Liver (tissue), 9 donors: ENCODE measurements around the gene C1orf21. TPM values are rescaled to one million over a fixed set of nuclear protein-coding genes. Genes with fewer than 3 reads are reported as not detected.

Experiments used
- DNase-seq: peaks from one replicate; pipeline ENCODE4 v3.0.0-alpha.2; 2017; ENCODE audit warnings: low spot score
- H3K27ac ChIP-seq, 2 donors: one replicate each; pipeline ENCODE4 v1.7.0; 2013; ENCODE audit warnings: inconsistent platforms in 2 of 2, low read length in 2 of 2, control low read depth in 1 of 2, low read depth in 1 of 2, mild to moderate bottlenecking in 1 of 2
- H3K27me3 ChIP-seq, 4 donors: one replicate each; pipeline versions ENCODE4 v1.6.1 to v1.7.0; 2013; ENCODE audit warnings: low read length in 3 of 4, inconsistent platforms in 1 of 4, mild to moderate bottlenecking in 1 of 4, moderate library complexity in 1 of 4; ENCODE audit not compliant: control insufficient read depth in 4 of 4, insufficient read depth in 4 of 4
- H3K36me3 ChIP-seq, 4 donors: one replicate each; pipeline versions ENCODE4 v1.6.1 to v1.7.0; 2013; ENCODE audit warnings: low read length in 3 of 4, mild to moderate bottlenecking in 3 of 4, low read depth in 1 of 4, moderate library complexity in 1 of 4; ENCODE audit not compliant: control insufficient read depth in 4 of 4, insufficient read depth in 3 of 4
- H3K4me1 ChIP-seq, 4 donors: one replicate each; pipeline versions ENCODE4 v1.6.1 to v1.7.0; 2013; ENCODE audit warnings: low read length in 3 of 4, mild to moderate bottlenecking in 3 of 4, moderate library complexity in 1 of 4; ENCODE audit not compliant: control insufficient read depth in 4 of 4, insufficient read depth in 4 of 4
- H3K4me3 ChIP-seq, 3 donors: one replicate each; pipeline versions ENCODE4 v1.6.1 to v1.7.0; 2013; ENCODE audit warnings: low read length in 3 of 3, control low read depth in 1 of 3, low read depth in 1 of 3, mild to moderate bottlenecking in 1 of 3
- H3K9ac ChIP-seq, 2 donors: one replicate each; pipeline ENCODE4 v1.7.0; 2013; ENCODE audit warnings: low read length in 2 of 2, mild to moderate bottlenecking in 2 of 2, moderate library complexity in 2 of 2, control low read depth in 1 of 2, low read depth in 1 of 2
- H3K9me3 ChIP-seq, 4 donors: one replicate each; pipeline versions ENCODE4 v1.6.1 to v1.7.0; 2013; ENCODE audit warnings: low read length in 3 of 4; ENCODE audit not compliant: control insufficient read depth in 4 of 4
- EGR1 ChIP-seq, 2 donors: IDR thresholded peaks; 2 replicates each; pipeline ENCODE4 v1.6.1; 2016 to 2018; ENCODE audit warnings: antibody characterized with exemption in 2 of 2, low read depth in 2 of 2
- FOXA1 ChIP-seq: IDR thresholded peaks from 2 replicates; pipeline ENCODE4 v1.6.1; 2016; ENCODE audit warnings: antibody characterized with exemption
- FOXA2 ChIP-seq: IDR thresholded peaks from 2 replicates; pipeline ENCODE4 v1.6.1; 2016; ENCODE audit warnings: antibody characterized with exemption
- HNF4A ChIP-seq, 2 donors: conservative IDR thresholded peaks; 2 replicates each; pipeline ENCODE4 v1.6.1; 2016; ENCODE audit warnings: antibody characterized with exemption in 2 of 2, mild to moderate bottlenecking in 2 of 2
- HNF4G ChIP-seq: IDR thresholded peaks from 2 replicates; pipeline ENCODE4 v1.6.1; 2016; ENCODE audit warnings: antibody characterized with exemption
- JUND ChIP-seq, 2 donors: IDR thresholded peaks; 2 replicates each; pipeline ENCODE4 v1.6.1; 2016; ENCODE audit warnings: antibody characterized with exemption in 2 of 2
- MAX ChIP-seq: IDR thresholded peaks from 2 replicates; pipeline ENCODE4 v1.6.1; 2016; ENCODE audit warnings: antibody characterized with exemption
- RAD21 ChIP-seq, 2 donors: IDR thresholded peaks; 2 replicates each; pipeline ENCODE4 v1.6.1; 2016; ENCODE audit warnings: antibody characterized with exemption in 2 of 2, mild to moderate bottlenecking in 2 of 2
- REST ChIP-seq: IDR thresholded peaks from 2 replicates; pipeline ENCODE4 v1.6.1; 2016; ENCODE audit warnings: antibody characterized with exemption, mild to moderate bottlenecking
- RXRA ChIP-seq, 2 donors: IDR thresholded peaks; 2 replicates each; pipeline ENCODE4 v1.6.1; 2017 to 2018; ENCODE audit warnings: antibody characterized with exemption in 2 of 2, mild to moderate bottlenecking in 1 of 2
- SP1 ChIP-seq: IDR thresholded peaks from 2 replicates; pipeline ENCODE4 v1.6.1; 2018; ENCODE audit warnings: antibody characterized with exemption, mild to moderate bottlenecking
- YY1 ChIP-seq: IDR thresholded peaks from 2 replicates; pipeline ENCODE4 v1.6.1; 2016; ENCODE audit warnings: antibody characterized with exemption, mild to moderate bottlenecking
- ZBTB33 ChIP-seq: IDR thresholded peaks from 2 replicates; pipeline ENCODE4 v1.6.1; 2016; ENCODE audit warnings: antibody characterized with exemption
- WGBS: extraction: QIAGEN DNeasy Blood & Tissue Kit; methylation state at CpG from one replicate; pipeline ENCODE4 v1.1.7; 2013; 5-methylcytosine and 5-hydroxymethylcytosine counted together
- polyA plus RNA-seq, 2 donors: library from polyadenylated mRNA; stranded (reverse) in 1 of 2; unstranded in 1 of 2; fragments of 200-250 nt in 1 of 2; fragments of >200 nt in 1 of 2; fragmentation: Nextera tagmentation in 1 of 2; extraction: Ambion mirVana in 1 of 2; gene quantifications; one replicate each; pipeline versions ENCODE4 v1.2.1 to v1.2.3, GENCODE V29; 2013 to 2015
- total RNA-seq, 2 donors: library from RNA; depleted of rRNA; stranded (reverse); fragments of >200 nt; gene quantifications; one replicate each; pipeline ENCODE4 v1.2.3, GENCODE V29; 2014
- TF ChIP-seq, protein P1 (sequence below): IDR thresholded peaks from 2 replicates; pipeline ENCODE4 v1.6.1; 2016; ENCODE audit warnings: antibody characterized with exemption
- TF ChIP-seq, protein P2 (sequence below): fragments of 150-350 bp; IDR thresholded peaks from 2 replicates; pipeline ENCODE4 v1.5.1; 2017; ENCODE audit warnings: improper control_type of control experiment, low read depth, low read length; ENCODE audit not compliant: missing input control
- donor health status: healthy.
- donor health status: healthy.
- donor health status: healthy.
- donor health status: healthy.
- donor health status: healthy.

The C1orf21 gene
- total and polyA plus RNA-seq, 4 donors, result 2.3 to 21.3 (median 13.4) TPM

- no peak for DNase-seq
- 69% methylated on average over 1 of the region's 1 CpG for WGBS
- Histone ChIP-seq H3K27ac (peak overlapping the region in 1 of 2 donors; percentile 7), H3K9ac (no peak overlapping the region), H3K4me3 (no peak overlapping the region), H3K4me1 (no peaks in the 10 kb centered on the region), H3K27me3 (no peaks in the 10 kb centered on the region), H3K9me3 (no peaks in the 10 kb centered on the region), H3K36me3 (no peaks in the 10 kb centered on the region)
- no peak for TF ChIP-seq YY1
- TF ChIP-seq RXRA (IDR thresholded peaks at IDR 0.05), result no peak
- no peak for TF ChIP-seq MAX
- TF ChIP-seq REST, result no peak
- TF ChIP-seq RAD21 (IDR thresholded peaks at IDR 0.05), result no peak
- TF ChIP-seq JUND (IDR thresholded peaks at IDR 0.05), result no peak
- no peak for TF ChIP-seq EGR1 (IDR thresholded peaks at IDR 0.05; ENCODE audit: low read depth in 2 of 2)
- TF ChIP-seq FOXA1, result no peak
- no peak for TF ChIP-seq SP1
- no peak for TF ChIP-seq HNF4G
- TF ChIP-seq, protein P1, sequence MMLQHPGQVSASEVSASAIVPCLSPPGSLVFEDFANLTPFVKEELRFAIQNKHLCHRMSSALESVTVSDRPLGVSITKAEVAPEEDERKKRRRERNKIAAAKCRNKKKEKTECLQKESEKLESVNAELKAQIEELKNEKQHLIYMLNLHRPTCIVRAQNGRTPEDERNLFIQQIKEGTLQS, result no peak
- no peak for TF ChIP-seq HNF4A (conservative IDR thresholded peaks at IDR 0.05)
- no peak for TF ChIP-seq FOXA2
These were observed 120.3 kb downstream of the C1orf21 start for GRCh38 chr1:184507165-184507564.

DNA sequence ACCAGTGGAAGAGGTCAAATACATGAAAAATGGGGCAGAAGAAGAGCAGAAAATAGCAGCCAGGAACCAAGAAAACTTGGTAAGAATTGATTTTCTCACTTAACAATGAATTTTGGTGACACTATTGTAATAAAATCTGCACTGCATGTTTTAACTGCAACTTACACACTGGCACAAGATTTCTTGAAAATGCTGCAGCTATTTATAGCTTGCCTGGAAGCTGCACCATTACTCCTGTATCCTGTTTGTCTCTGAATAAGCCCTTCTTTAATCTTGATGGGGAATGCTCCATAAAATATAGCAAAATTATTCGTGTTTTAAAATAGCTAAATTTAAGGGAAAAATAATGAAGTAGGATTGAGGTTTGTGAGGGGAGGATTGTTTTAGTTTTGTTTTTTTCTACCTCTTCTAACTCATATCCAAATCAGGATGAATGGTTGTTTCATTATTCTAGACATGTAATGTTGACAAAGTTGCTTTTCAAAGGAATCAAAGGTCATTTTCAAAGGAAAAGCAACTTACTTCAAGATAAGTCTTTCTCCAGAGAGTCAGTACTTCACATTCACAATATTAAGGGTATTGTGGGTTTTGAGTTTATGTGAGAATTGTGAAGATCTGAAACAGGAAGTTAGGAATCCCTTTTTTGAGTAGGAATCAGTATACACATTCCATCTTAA is 120.9 kb downstream of the C1orf21 start:
- Histone ChIP-seq H3K9ac (no peak overlapping the region), H3K9me3 (no peaks in the 10 kb centered on the region), H3K36me3 (no peaks in the 10 kb centered on the region), H3K4me3 (no peak overlapping the region), H3K27me3 (no peaks in the 10 kb centered on the region), H3K27ac (no peak overlapping the region), H3K4me1 (no peaks in the 10 kb centered on the region)
- no peak for DNase-seq
- WGBS, result 63% methylated on average over 1 of the region's 1 CpG
- TF ChIP-seq, protein P1, result no peak
- TF ChIP-seq YY1 (no peak), SP1 (no peak), HNF4G (no peak), ZBTB33 (no peak)
- TF ChIP-seq, protein P2, sequence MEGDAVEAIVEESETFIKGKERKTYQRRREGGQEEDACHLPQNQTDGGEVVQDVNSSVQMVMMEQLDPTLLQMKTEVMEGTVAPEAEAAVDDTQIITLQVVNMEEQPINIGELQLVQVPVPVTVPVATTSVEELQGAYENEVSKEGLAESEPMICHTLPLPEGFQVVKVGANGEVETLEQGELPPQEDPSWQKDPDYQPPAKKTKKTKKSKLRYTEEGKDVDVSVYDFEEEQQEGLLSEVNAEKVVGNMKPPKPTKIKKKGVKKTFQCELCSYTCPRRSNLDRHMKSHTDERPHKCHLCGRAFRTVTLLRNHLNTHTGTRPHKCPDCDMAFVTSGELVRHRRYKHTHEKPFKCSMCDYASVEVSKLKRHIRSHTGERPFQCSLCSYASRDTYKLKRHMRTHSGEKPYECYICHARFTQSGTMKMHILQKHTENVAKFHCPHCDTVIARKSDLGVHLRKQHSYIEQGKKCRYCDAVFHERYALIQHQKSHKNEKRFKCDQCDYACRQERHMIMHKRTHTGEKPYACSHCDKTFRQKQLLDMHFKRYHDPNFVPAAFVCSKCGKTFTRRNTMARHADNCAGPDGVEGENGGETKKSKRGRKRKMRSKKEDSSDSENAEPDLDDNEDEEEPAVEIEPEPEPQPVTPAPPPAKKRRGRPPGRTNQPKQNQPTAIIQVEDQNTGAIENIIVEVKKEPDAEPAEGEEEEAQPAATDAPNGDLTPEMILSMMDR, result no peak
